ENCODE data around the gene NID1.
A peak's percentile ranks its signal among the peaks of the same experiment; 100 is the strongest.
"Not testable (repeated sequence)": the region's sequence is repeated elsewhere in the genome, so short reads cannot be mapped to it uniquely, and the experiment has no call there.

Gene NID1

GRCh38 chr1:235974616-235975015, 90.3 kb downstream of the NID1 start:
- H3K4me1 ChIP-seq (ENCODE audit: control insufficient read depth in 1 of 2, insufficient read depth in 2 of 2, low read length in 2 of 2) = peaks cover 5 to 6% of the 10 kb centered on the region in 2 donors
- no peak overlapping the region for H3K4me3 ChIP-seq (ENCODE audit: low read depth in 1 of 2, low read length in 2 of 2)
- H3K9me3 ChIP-seq (ENCODE audit: control insufficient read depth in 1 of 2, low read length in 2 of 2) = peaks cover 0 to 9% of the 10 kb centered on the region in 2 donors
- H3K27me3 ChIP-seq (ENCODE audit: low read depth, low read length) = no peaks in the 10 kb centered on the region
- peaks cover 36 to 40% of the 10 kb centered on the region in 2 donors for H3K36me3 ChIP-seq (ENCODE audit: control insufficient read depth in 1 of 2, insufficient read depth in 2 of 2, low read length in 2 of 2)
- no peak overlapping the region for H3K27ac ChIP-seq (ENCODE audit: low read length)

- not testable (repeated sequence) for H3K4me1 ChIP-seq (ENCODE audit: control insufficient read depth in 1 of 2, insufficient read depth in 2 of 2, low read length in 2 of 2); H3K4me3 ChIP-seq (ENCODE audit: low read depth in 1 of 2, low read length in 2 of 2); H3K27me3 ChIP-seq (ENCODE audit: low read depth, low read length); H3K9me3 ChIP-seq (ENCODE audit: control insufficient read depth in 1 of 2, low read length in 2 of 2)
- Histone ChIP-seq H3K36me3 (ENCODE audit: control insufficient read depth in 1 of 2, insufficient read depth in 2 of 2, low read length in 2 of 2) (peaks cover 16 to 21% of the 10 kb centered on the region in 2 donors), H3K27ac (ENCODE audit: low read length) (peak overlapping the region; percentile 97)
These were observed 92.2 kb downstream of the NID1 start for GRCh38 chr1:235972691-235973090.

- peaks cover 5 to 6% of the 10 kb centered on the region in 2 donors for H3K4me1 ChIP-seq (ENCODE audit: control insufficient read depth in 1 of 2, insufficient read depth in 2 of 2, low read length in 2 of 2)
- peak overlapping the region; percentile 97 for H3K27ac ChIP-seq (ENCODE audit: low read length)
- peaks cover 0 to 1% of the 10 kb centered on the region in 2 donors for H3K9me3 ChIP-seq (ENCODE audit: control insufficient read depth in 1 of 2, low read length in 2 of 2)
- peak overlapping the region; percentile 57 to 66 for H3K4me3 ChIP-seq (ENCODE audit: low read depth in 1 of 2, low read length in 2 of 2)
- peaks cover 12 to 17% of the 10 kb centered on the region in 2 donors for H3K36me3 ChIP-seq (ENCODE audit: control insufficient read depth in 1 of 2, insufficient read depth in 2 of 2, low read length in 2 of 2)
- no peaks in the 10 kb centered on the region for H3K27me3 ChIP-seq (ENCODE audit: low read depth, low read length)
These were observed 92.6 kb downstream of the NID1 start for GRCh38 chr1:235972311-235972689.

GRCh38 chr1:235971571-235972310, 93.1 kb downstream of the NID1 start:
- Histone ChIP-seq H3K36me3 (ENCODE audit: control insufficient read depth in 1 of 2, insufficient read depth in 2 of 2, low read length in 2 of 2) (peaks cover 9 to 11% of the 10 kb centered on the region in 2 donors), H3K4me3 (ENCODE audit: low read depth in 1 of 2, low read length in 2 of 2) (peak overlapping the region; percentile 57 to 66), H3K4me1 (ENCODE audit: control insufficient read depth in 1 of 2, insufficient read depth in 2 of 2, low read length in 2 of 2) (peaks cover 5 to 6% of the 10 kb centered on the region in 2 donors), H3K9me3 (ENCODE audit: control insufficient read depth in 1 of 2, low read length in 2 of 2) (no peaks in the 10 kb centered on the region), H3K27ac (ENCODE audit: low read length) (peak overlapping the region; percentile 97), H3K27me3 (ENCODE audit: low read depth, low read length) (no peaks in the 10 kb centered on the region)

GRCh38 chr1:235971020-235971419, 93.9 kb downstream of the NID1 start:
- H3K4me1 ChIP-seq (ENCODE audit: control insufficient read depth in 1 of 2, insufficient read depth in 2 of 2, low read length in 2 of 2) = peaks cover 5 to 6% of the 10 kb centered on the region in 2 donors
- no peaks in the 10 kb centered on the region for H3K27me3 ChIP-seq (ENCODE audit: low read depth, low read length)
- H3K4me3 ChIP-seq (ENCODE audit: low read depth in 1 of 2, low read length in 2 of 2) = peak overlapping the region; percentile 57 to 66
- H3K36me3 ChIP-seq (ENCODE audit: control insufficient read depth in 1 of 2, insufficient read depth in 2 of 2, low read length in 2 of 2) = peaks cover 2 to 7% of the 10 kb centered on the region in 2 donors
- H3K9me3 ChIP-seq (ENCODE audit: control insufficient read depth in 1 of 2, low read length in 2 of 2) = no peaks in the 10 kb centered on the region
- peak overlapping the region; percentile 97 for H3K27ac ChIP-seq (ENCODE audit: low read length)

GRCh38 chr1:235968831-235969230, 96.1 kb downstream of the NID1 start:
- no peaks in the 10 kb centered on the region for H3K9me3 ChIP-seq (ENCODE audit: control insufficient read depth in 1 of 2, low read length in 2 of 2)

GRCh38 chr1:235966134-235966533, 98.8 kb downstream of the NID1 start:
- not testable (repeated sequence) for H3K4me3 ChIP-seq (ENCODE audit: low read depth in 1 of 2, low read length in 2 of 2); H3K9me3 ChIP-seq (ENCODE audit: control insufficient read depth in 1 of 2, low read length in 2 of 2); H3K27me3 ChIP-seq (ENCODE audit: low read depth, low read length); H3K4me1 ChIP-seq (ENCODE audit: control insufficient read depth in 1 of 2, insufficient read depth in 2 of 2, low read length in 2 of 2); H3K36me3 ChIP-seq (ENCODE audit: control insufficient read depth in 1 of 2, insufficient read depth in 2 of 2, low read length in 2 of 2); H3K27ac ChIP-seq (ENCODE audit: low read length)

More at GRCh38 chr1:235968831-235969230, 96.1 kb downstream of the NID1 start:
- Histone ChIP-seq H3K4me3 (ENCODE audit: low read depth in 1 of 2, low read length in 2 of 2) (no peak overlapping the region), H3K4me1 (ENCODE audit: control insufficient read depth in 1 of 2, insufficient read depth in 2 of 2, low read length in 2 of 2) (peaks cover 5 to 6% of the 10 kb centered on the region in 2 donors), H3K27ac (ENCODE audit: low read length) (no peak overlapping the region), H3K36me3 (ENCODE audit: control insufficient read depth in 1 of 2, insufficient read depth in 2 of 2, low read length in 2 of 2) (no peaks in the 10 kb centered on the region), H3K27me3 (ENCODE audit: low read depth, low read length) (no peaks in the 10 kb centered on the region)

GRCh38 chr1:235960809-235961208, 104.1 kb downstream of the NID1 start:
- Histone ChIP-seq H3K9me3 (ENCODE audit: control insufficient read depth in 1 of 2, low read length in 2 of 2) (no peaks in the 10 kb centered on the region), H3K4me3 (ENCODE audit: low read depth in 1 of 2, low read length in 2 of 2) (no peak overlapping the region)

GRCh38 chr1:235958021-235958420, 106.9 kb downstream of the NID1 start:
- H3K27me3 ChIP-seq (ENCODE audit: low read depth, low read length) = no peaks in the 10 kb centered on the region
- H3K4me3 ChIP-seq (ENCODE audit: low read depth in 1 of 2, low read length in 2 of 2) = no peak overlapping the region
- no peaks in the 10 kb centered on the region for H3K36me3 ChIP-seq (ENCODE audit: control insufficient read depth in 1 of 2, insufficient read depth in 2 of 2, low read length in 2 of 2)
- H3K4me1 ChIP-seq (ENCODE audit: control insufficient read depth in 1 of 2, insufficient read depth in 2 of 2, low read length in 2 of 2) = peaks cover 0 to 12% of the 10 kb centered on the region in 2 donors
- no peak overlapping the region for H3K27ac ChIP-seq (ENCODE audit: low read length)
- H3K9me3 ChIP-seq (ENCODE audit: control insufficient read depth in 1 of 2, low read length in 2 of 2) = no peaks in the 10 kb centered on the region

More at GRCh38 chr1:235960809-235961208, 104.1 kb downstream of the NID1 start:
- Histone ChIP-seq H3K36me3 (ENCODE audit: control insufficient read depth in 1 of 2, insufficient read depth in 2 of 2, low read length in 2 of 2) (no peaks in the 10 kb centered on the region), H3K27me3 (ENCODE audit: low read depth, low read length) (no peaks in the 10 kb centered on the region), H3K4me1 (ENCODE audit: control insufficient read depth in 1 of 2, insufficient read depth in 2 of 2, low read length in 2 of 2) (peaks cover 0 to 2% of the 10 kb centered on the region in 2 donors), H3K27ac (ENCODE audit: low read length) (no peak overlapping the region)

- H3K4me1 ChIP-seq (ENCODE audit: control insufficient read depth in 1 of 2, insufficient read depth in 2 of 2, low read length in 2 of 2) = peaks cover 0 to 12% of the 10 kb centered on the region in 2 donors
- H3K27ac ChIP-seq (ENCODE audit: low read length) = no peak overlapping the region
- H3K36me3 ChIP-seq (ENCODE audit: control insufficient read depth in 1 of 2, insufficient read depth in 2 of 2, low read length in 2 of 2) = no peaks in the 10 kb centered on the region
- H3K9me3 ChIP-seq (ENCODE audit: control insufficient read depth in 1 of 2, low read length in 2 of 2) = no peaks in the 10 kb centered on the region
- no peaks in the 10 kb centered on the region for H3K27me3 ChIP-seq (ENCODE audit: low read depth, low read length)
- no peak overlapping the region for H3K4me3 ChIP-seq (ENCODE audit: low read depth in 1 of 2, low read length in 2 of 2)
These were observed 109.1 kb downstream of the NID1 start for GRCh38 chr1:235955777-235956176.

GRCh38 chr1:235954306-235955283, 110.3 kb downstream of the NID1 start:
- Histone ChIP-seq H3K4me1 (ENCODE audit: control insufficient read depth in 1 of 2, insufficient read depth in 2 of 2, low read length in 2 of 2) (peaks cover 0 to 12% of the 10 kb centered on the region in 2 donors), H3K27ac (ENCODE audit: low read length) (no peak overlapping the region), H3K9me3 (ENCODE audit: control insufficient read depth in 1 of 2, low read length in 2 of 2) (no peaks in the 10 kb centered on the region), H3K36me3 (ENCODE audit: control insufficient read depth in 1 of 2, insufficient read depth in 2 of 2, low read length in 2 of 2) (no peaks in the 10 kb centered on the region), H3K27me3 (ENCODE audit: low read depth, low read length) (no peaks in the 10 kb centered on the region), H3K4me3 (ENCODE audit: low read depth in 1 of 2, low read length in 2 of 2) (no peak overlapping the region)

Measured in muscle layer of duodenum (tissue), 2 donors.